Heart left ventricle (tissue), 16 donors: ENCODE measurements around the gene NR4A1. TPM values are rescaled to one million over a fixed set of nuclear protein-coding genes. Genes with fewer than 3 reads are reported as not detected.
A peak's percentile ranks its signal among the peaks of the same experiment; 100 is the strongest.

Source experiments
- ATAC-seq, 4 donors: fragments of 200-7000 bp; cut with Tn5 transposase; one replicate each; pipeline ENCODE4 v1.9.1; 2020 to 2022; ENCODE audit warnings: moderate library complexity in 4 of 4, mild to moderate bottlenecking in 3 of 4, moderate number of reproducible peaks in 1 of 4
- DNase-seq, 5 donors: peaks; one replicate each; pipeline ENCODE4 v3.0.0-alpha.2; 2020
- H3K27ac ChIP-seq, 12 donors: fragments of 200-600 bp; sonication (generic) in 4 of 12; one replicate each; pipeline versions ENCODE4 v1.5.0 to v1.8.0; 2016 to 2022; ENCODE audit warnings: mild to moderate bottlenecking in 2 of 12
- H3K27me3 ChIP-seq, 9 donors: fragments of 200-600 bp; sonication (generic) in 2 of 9; one replicate each; pipeline versions ENCODE4 v1.5.1 to v1.8.0; 2016 to 2022; ENCODE audit warnings: mild to moderate bottlenecking in 3 of 9
- H3K36me3 ChIP-seq, 9 donors: fragments of 200-600 bp; sonication (generic) in 2 of 9; one replicate each; pipeline versions ENCODE4 v1.5.0 to v1.8.0; 2018 to 2022; ENCODE audit warnings: mild to moderate bottlenecking in 2 of 9
- H3K4me1 ChIP-seq, 12 donors: fragments of 200-600 bp; sonication (generic) in 4 of 12; one replicate each; pipeline versions ENCODE4 v1.5.0 to v1.8.0; 2016 to 2022; ENCODE audit warnings: mild to moderate bottlenecking in 3 of 12
- H3K4me3 ChIP-seq, 12 donors: fragments of 200-600 bp; sonication (generic) in 4 of 12; one replicate each; pipeline versions ENCODE4 v1.5.0 to v1.8.0; 2017 to 2022; ENCODE audit warnings: mild to moderate bottlenecking in 9 of 12, moderate library complexity in 4 of 12
- H3K9me3 ChIP-seq, 12 donors: fragments of 200-600 bp; sonication (generic) in 4 of 12; one replicate each; pipeline versions ENCODE4 v1.5.0 to v1.8.0; 2016 to 2022; ENCODE audit warnings: mild to moderate bottlenecking in 1 of 12
- CTCF ChIP-seq, 12 donors: fragments of 200-600 bp; sonication (generic) in 4 of 12; IDR thresholded peaks; one replicate each; pipeline versions ENCODE4 v1.5.0 to v1.8.0; 2018 to 2022; ENCODE audit warnings: antibody characterized with exemption in 12 of 12, mild to moderate bottlenecking in 5 of 12
- POLR2A ChIP-seq, 2 donors: fragments of 450-650 bp; IDR thresholded peaks; one replicate each; pipeline ENCODE4 v1.6.1; 2017; ENCODE audit warnings: antibody characterized with exemption in 2 of 2, mild to moderate bottlenecking in 2 of 2, moderate library complexity in 2 of 2
- WGBS, 4 donors: extraction: QIAGEN DNeasy Blood & Tissue Kit in 2 of 4; methylation state at CpG; one replicate each; pipeline versions ENCODE4 v1.1.5 to v1.1.7; 2013 to 2018; 5-methylcytosine and 5-hydroxymethylcytosine counted together
- intact Hi-C, 10 donors: fragments of 100-400 bp; cut with DNase I; formaldehyde crosslinking; loops; one replicate each; pipeline versions ENCODE4 v1.11.1 to v1.14.2; 2022
- polyA plus RNA-seq, 2 donors: library from polyadenylated mRNA; stranded (reverse); fragments of 200-250 nt; gene quantifications; one replicate each; pipeline ENCODE4 v1.2.3, GENCODE V29; 2013
- total RNA-seq, 9 donors: library from RNA; depleted of rRNA in 2 of 9; stranded (reverse); fragments of >200 nt in 2 of 9; fragmentation: NEBNext Ultra II Directional in 3 of 9; extraction: Animal tissue kit (Norgen Biotek cat#: 25700) in 3 of 9; gene quantifications; one replicate each; pipeline versions ENCODE4 v1.1.0 to v1.2.4, GENCODE V29; 2016 to 2023
- donor health status: ischemic (EF 13 %, LVEDD 7.1; RV severe dilation, severe dysfunction).
- donor health status: healthy with polysubstance abuse.
- donor health status: DM: no; HTN: yes; CAD: no.
- donor health status: DM: no; HTN: no; CAD: no.
- donor health status: ischemic (EF 25% LVEDD 6.9; RV normal size, moderate dysfunction).
- donor health status: ischemic (EF 25% LVEDD 5.7; RV mildly dilated, moderate dysfunction).
- donor health status: healthy.
- donor health status: DM: yes; HTN: yes; CAD: no.
- donor health status: ischemic (EF 35%, LVEDD 5.7; RV mildly dilated, moderate dysfunction).
- donor health status: nonischemic (EF 11% LVEDD 7.7; RV severe dilation, severe dysfunction).
- donor health status: DM: yes; HTN: yes; CAD: no.
- donor health status: PGD.
- donor health status: ischemic (EF 29% LVEDD 5.4; RV normal size, mild dysfunction).
- donor health status: nonischemic (EF 23%, LVEDD 6.1; RV moderate dilation, normal function).

NR4A1 gene
- total and polyA plus RNA-seq, 11 donors = 22.0 to 140 (median 46.0) TPM

GRCh38 chr12:52067081-52067374 is 15.8 kb downstream of the NR4A1 start:
- WGBS, 4 donors = 40 to 51% (median 46%) methylated on average over 3 of the region's 3 CpGs
- Histone ChIP-seq H3K4me1 (peaks cover 9 to 49% (median 35%) of the 10 kb centered on the region in 12 donors), H3K36me3 (peaks cover 0 to 6% (median 0%) of the 10 kb centered on the region in 9 donors), H3K9me3 (no peaks in the 10 kb centered on the region), H3K4me3 (no peak overlapping the region), H3K27ac (no peak overlapping the region), H3K27me3 (no peaks in the 10 kb centered on the region)
- DNase-seq (no peak), ATAC-seq (no peak)
- intact Hi-C loops = loop anchor here in 1 of 10 donors (1.0 kb wide), 1 partner anchor 27 kb away; no protein-coding TSS in a partner anchor
- TF ChIP-seq CTCF (IDR thresholded peaks at IDR 0.05) (no peak), POLR2A (IDR thresholded peaks at IDR 0.05) (no peak)

GRCh38 chr12:52069327-52070184 is 18.3 kb downstream of the NR4A1 start, which contains the start of gene ATG101:
TSS of gene ATG101 (plus strand) at chr12:52069978. CDS start at chr12:52073651, 3,673 bp downstream.
- 0 to 1% (median 1%) methylated on average over 20 to 60 of the region's 60 CpGs for WGBS, 4 donors
- ATAC-seq = peak; percentile 97 to 99 (median 98)
- intact Hi-C loops = loop anchor here in 4 of 10 donors (1.0 to 2.0 kb wide), 5 partner anchors 17 to 44 kb away; partner anchors contain the start of gene NR4A1 (in 2 of the 4)

GRCh38 chr12:52070185-52070925 is 19.1 kb downstream of the NR4A1 start:
- ATAC-seq = peak in 3 of 4 donors; percentile 16 to 29 (median 28)
- Histone ChIP-seq H3K27me3 (no peaks in the 10 kb centered on the region), H3K27ac (peak overlapping the region; percentile 82 to 97 (median 93)), H3K4me1 (peaks cover 9 to 51% (median 32%) of the 10 kb centered on the region in 12 donors), H3K36me3 (peaks cover 0 to 38% (median 23%) of the 10 kb centered on the region in 9 donors), H3K9me3 (no peaks in the 10 kb centered on the region), H3K4me3 (peak overlapping the region; percentile 74 to 97 (median 86))
- intact Hi-C loops = no loop called here
- no peak for TF ChIP-seq CTCF (IDR thresholded peaks at IDR 0.05)
- no peak for TF ChIP-seq POLR2A (IDR thresholded peaks at IDR 0.05)
- WGBS, 4 donors = 3 to 7% (median 4%) methylated on average over 26 to 37 of the region's 37 CpGs
- DNase-seq = peak in 1 of 5 donors; percentile 27

More at GRCh38 chr12:52069327-52070184, 18.3 kb downstream of the NR4A1 start, which contains the start of gene ATG101:
- Histone ChIP-seq H3K9me3 (no peaks in the 10 kb centered on the region), H3K4me1 (peaks cover 9 to 44% (median 29%) of the 10 kb centered on the region in 12 donors), H3K4me3 (peak within 1 kb of the TSS; percentile 74 to 97 (median 86)), H3K27me3 (no peaks in the 10 kb centered on the region), H3K27ac (peak within 1 kb of the TSS; percentile 82 to 97 (median 93)), H3K36me3 (peaks cover 0 to 30% (median 15%) of the 10 kb centered on the region in 9 donors)
- peak in 1 of 2 donors; percentile 65 for TF ChIP-seq POLR2A (IDR thresholded peaks at IDR 0.05)
- TF ChIP-seq CTCF (IDR thresholded peaks at IDR 0.05) = peak; percentile 51 to 91 (median 74)
- peak; percentile 91 to 94 (median 93) for DNase-seq
